H1 (cell line): ENCODE measurements around the gene TET1. TPM values are rescaled to one million over a fixed set of nuclear protein-coding genes. Genes with fewer than 3 reads are reported as not detected.

Source experiments
- CTCF ChIA-PET: fragments of 300-600 bp; sonication (Branson Sonifier 250); formaldehyde crosslinking; loops from one replicate; lab custom pipeline; 2021; ENCODE audit not compliant: partially characterized antibody; lab: Charles Lee
- POLR2A ChIA-PET: fragments of 300-600 bp; sonication (Branson Sonifier 250); formaldehyde crosslinking; loops from one replicate; lab custom pipeline; 2021; ENCODE audit warnings: inconsistent platforms; ENCODE audit not compliant: partially characterized antibody; lab: Charles Lee
- DNase-seq, 2 experiments: peaks; one replicate each; pipeline versions ENCODE4 v3.0.0 to v3.0.0-alpha.2; 2010 to 2022; ENCODE audit warnings: low spot score in 2 of 2, low read depth in 1 of 2, mixed read lengths in 1 of 2
- FAIRE-seq: peaks from 2 replicates; lab custom pipeline; 2011; peaks lifted over from hg19 to GRCh38; lab: Jason Lieb, UNC
- H2AFZ ChIP-seq: 2 replicates; pipeline ENCODE4 v1.8.1; 2012; ENCODE audit warnings: low read length, inconsistent platforms
- H2AK5ac ChIP-seq: 2 replicates; pipeline ENCODE4 v1.6.1; 2013; ENCODE audit warnings: low read depth, low read length
- H2BK120ac ChIP-seq: replicated peaks from 2 replicates; pipeline ENCODE3; 2013; ENCODE audit warnings: low read depth, low read length, inconsistent platforms
- H2BK12ac ChIP-seq: 2 replicates; pipeline ENCODE4 v1.6.1; 2013; ENCODE audit warnings: low read depth, low read length
- H2BK15ac ChIP-seq: 2 replicates; pipeline ENCODE4 v1.6.1; 2013; ENCODE audit warnings: low read length
- H2BK20ac ChIP-seq: 2 replicates; pipeline ENCODE4 v1.6.1; 2013; ENCODE audit warnings: low read length
- H2BK5ac ChIP-seq: 2 replicates; pipeline ENCODE4 v1.6.1; 2013; ENCODE audit warnings: low read depth, low read length
- H3K14ac ChIP-seq: 2 replicates; pipeline ENCODE4 v1.6.1; 2013; ENCODE audit warnings: inconsistent platforms; ENCODE audit not compliant: insufficient read length
- H3K18ac ChIP-seq: 2 replicates; pipeline ENCODE4 v1.6.1; 2013; ENCODE audit warnings: low read length; ENCODE audit errors: extremely low read depth
- H3K23ac ChIP-seq: 2 replicates; pipeline ENCODE4 v1.6.1; 2013; ENCODE audit warnings: inconsistent platforms; ENCODE audit not compliant: insufficient read length
- H3K23me2 ChIP-seq: 2 replicates; pipeline ENCODE4 v1.6.1; 2013; ENCODE audit warnings: low read depth, low read length
- H3K27ac ChIP-seq: 2 replicates; pipeline ENCODE4 v1.6.1; 2011; ENCODE audit warnings: low read depth, low read length, inconsistent platforms
- H3K27me3 ChIP-seq, 4 experiments: replicated peaks in 1 of 4; 1 replicate in 1 of 4; 2 replicates in 3 of 4; pipeline versions ENCODE4 v1.6.1 to v1.8.1; 2011 to 2013; ENCODE audit warnings: low read length in 3 of 4, mild to moderate bottlenecking in 3 of 4, inconsistent platforms in 2 of 4, mixed read lengths in 2 of 4, moderate library complexity in 1 of 4; ENCODE audit not compliant: control insufficient read depth in 3 of 4, insufficient read depth in 3 of 4; ENCODE audit errors: extremely low read depth in 1 of 4
- H3K36me3 ChIP-seq, 4 experiments: 2 replicates each; pipeline versions ENCODE4 v1.6.1 to v1.8.1; 2011 to 2013; ENCODE audit warnings: mild to moderate bottlenecking in 4 of 4, low read length in 3 of 4, moderate library complexity in 2 of 4, control low read depth in 1 of 4, inconsistent platforms in 1 of 4; ENCODE audit not compliant: insufficient read depth in 4 of 4, control insufficient read depth in 2 of 4
- H3K4ac ChIP-seq: replicated peaks from 2 replicates; pipeline ENCODE3; 2013; ENCODE audit warnings: low read length, low read depth, mixed read lengths, inconsistent platforms; ENCODE audit not compliant: insufficient read length
- H3K4me1 ChIP-seq, 4 experiments: replicated peaks in 1 of 4; 1 replicate in 1 of 4; 2 replicates in 3 of 4; pipeline versions ENCODE4 v1.6.1 to v1.8.1; 2011 to 2013; ENCODE audit warnings: low read length in 3 of 4, inconsistent platforms in 2 of 4, mixed read lengths in 1 of 4; ENCODE audit not compliant: insufficient read depth in 4 of 4, control insufficient read depth in 3 of 4
- H3K4me2 ChIP-seq, 2 experiments: 2 replicates each; pipeline versions ENCODE4 v1.6.1 to v1.8.1; 2011 to 2013; ENCODE audit warnings: low read depth in 2 of 2, low read length in 2 of 2, control low read depth in 1 of 2, inconsistent platforms in 1 of 2, mild to moderate bottlenecking in 1 of 2; ENCODE audit not compliant: insufficient read depth in 1 of 2
- H3K4me3 ChIP-seq, 4 experiments: fragments of 200-600, 300-600 bp in 1 of 4; sonication (generic), shearing (Covaris generic), sonication (Bioruptor Twin) in 1 of 4; 2 replicates each; pipeline versions ENCODE4 v1.5.1 to v1.8.1; 2011 to 2016; ENCODE audit warnings: low read length in 4 of 4, low read depth in 3 of 4, control low read depth in 2 of 4, inconsistent platforms in 2 of 4, mild to moderate bottlenecking in 2 of 4, mixed read lengths in 1 of 4, moderate library complexity in 1 of 4; ENCODE audit not compliant: insufficient read depth in 2 of 4; ENCODE audit errors: extremely low read depth in 1 of 4
- H3K56ac ChIP-seq: replicated peaks from 2 replicates; pipeline ENCODE3; 2013; ENCODE audit warnings: low read depth, mild to moderate bottlenecking, mixed read lengths, low read length, inconsistent platforms; ENCODE audit not compliant: insufficient read length
- H3K79me1 ChIP-seq: 2 replicates; pipeline ENCODE4 v1.6.1; 2013; ENCODE audit warnings: low read depth, low read length, control low read depth
- H3K79me2 ChIP-seq, 2 experiments: 2 replicates each; pipeline versions ENCODE4 v1.6.1 to v1.8.1; 2012 to 2013; ENCODE audit warnings: low read length in 2 of 2, mild to moderate bottlenecking in 2 of 2, inconsistent platforms in 1 of 2; ENCODE audit not compliant: insufficient read depth in 2 of 2, control insufficient read depth in 1 of 2
- H3K9ac ChIP-seq, 4 experiments: replicated peaks in 1 of 4; 1 replicate in 1 of 4; 2 replicates in 3 of 4; pipeline versions ENCODE4 v1.6.1 to v1.8.1; 2011 to 2013; ENCODE audit warnings: low read depth in 3 of 4, low read length in 3 of 4, control low read depth in 2 of 4, mild to moderate bottlenecking in 2 of 4, moderate library complexity in 2 of 4, inconsistent platforms in 1 of 4; ENCODE audit errors: extremely low read depth in 1 of 4
- H3K9me3 ChIP-seq, 2 experiments: 2 replicates each; pipeline versions ENCODE4 v1.6.1 to v1.8.1; 2012 to 2013; ENCODE audit warnings: mild to moderate bottlenecking in 2 of 2, moderate library complexity in 2 of 2, control low read depth in 1 of 2, inconsistent platforms in 1 of 2, low read depth in 1 of 2, low read length in 1 of 2, mixed read lengths in 1 of 2; ENCODE audit not compliant: insufficient read depth in 2 of 2
- H4K20me1 ChIP-seq, 2 experiments: replicated peaks in 1 of 2; 2 replicates each; pipeline versions ENCODE3 to v1.8.1; 2011 to 2013; ENCODE audit warnings: inconsistent platforms in 2 of 2, low read length in 2 of 2, mild to moderate bottlenecking in 1 of 2; ENCODE audit not compliant: insufficient read depth in 2 of 2, control insufficient read depth in 1 of 2
- H4K5ac ChIP-seq: 2 replicates; pipeline ENCODE4 v1.6.1; 2013; ENCODE audit warnings: low read length, low read depth, mixed read lengths, inconsistent platforms; ENCODE audit not compliant: insufficient read length
- H4K8ac ChIP-seq: 2 replicates; pipeline ENCODE4 v1.8.0; 2013; ENCODE audit warnings: mild to moderate bottlenecking, moderate library complexity, low read length, inconsistent platforms; ENCODE audit not compliant: insufficient read depth; ENCODE audit errors: extremely low read depth
- H4K91ac ChIP-seq: replicated peaks from 2 replicates; pipeline ENCODE3; 2013; ENCODE audit warnings: low read length, mixed read lengths, inconsistent platforms; ENCODE audit not compliant: insufficient read length
- CHD1 ChIP-seq: IDR thresholded peaks from 2 replicates; pipeline ENCODE4 v1.6.1; 2012; ENCODE audit warnings: low read depth, low read length, improper control_type of control experiment
- RNF2 ChIP-seq: fragments of 200-900, 300-1000 bp; sonication (generic); IDR thresholded peaks from 2 replicates; pipeline ENCODE4 v1.7.1; 2016; ENCODE audit warnings: borderline replicate concordance, low read depth, mild to moderate bottlenecking, antibody characterized with exemption, low read length; ENCODE audit not compliant: poor library complexity, severe bottlenecking; ENCODE audit errors: missing control alignments
- WGBS, 2 experiments: shearing (Covaris generic) in 1 of 2; methylation state at CpG; one replicate each; pipeline versions ENCODE4 v1.1.6 to v1.1.7; 2013 to 2015; ENCODE audit warnings: low lambda C conversion rate in 2 of 2, mixed read lengths in 2 of 2, inconsistent platforms in 1 of 2, low coverage in 1 of 2, missing lambda C conversion rate in 1 of 2; ENCODE audit not compliant: insufficient replicate concordance in 2 of 2, insufficient coverage in 1 of 2, insufficient read length in 1 of 2; ENCODE audit errors: extremely low coverage in 1 of 2, missing lambda C conversion rate in 1 of 2; 5-methylcytosine and 5-hydroxymethylcytosine counted together
- polyA plus RNA-seq, 7 experiments: library from polyadenylated mRNA; depleted of rRNA in 3 of 7; stranded (reverse) in 5 of 7; unstranded in 2 of 7; fragments of >200 nt in 5 of 7; fragments of 200-250 nt in 2 of 7; gene quantifications; 1 replicate in 5 of 7; 2 replicates in 1 of 7; 4 replicates in 1 of 7; pipeline versions ENCODE4 v1.2.1 to v1.2.3, GENCODE V29; 2011 to 2013; ENCODE audit warnings: missing spikeins in 2 of 7, mixed read lengths in 2 of 7
- total RNA-seq: library from RNA; stranded (reverse); fragmentation: NEBNext Ultra II Directional; extraction: Animal tissue kit (Norgen Biotek cat#: 25700); gene quantifications from 2 replicates; pipeline ENCODE4 v1.2.1, GENCODE V29; 2021

TET1 gene
- total and polyA plus RNA-seq, 2 of the 8 experiments (the other 6 are each of a cell fraction or from before 2014, with no cell fraction given): 15.2 to 69.3 TPM

DNA sequence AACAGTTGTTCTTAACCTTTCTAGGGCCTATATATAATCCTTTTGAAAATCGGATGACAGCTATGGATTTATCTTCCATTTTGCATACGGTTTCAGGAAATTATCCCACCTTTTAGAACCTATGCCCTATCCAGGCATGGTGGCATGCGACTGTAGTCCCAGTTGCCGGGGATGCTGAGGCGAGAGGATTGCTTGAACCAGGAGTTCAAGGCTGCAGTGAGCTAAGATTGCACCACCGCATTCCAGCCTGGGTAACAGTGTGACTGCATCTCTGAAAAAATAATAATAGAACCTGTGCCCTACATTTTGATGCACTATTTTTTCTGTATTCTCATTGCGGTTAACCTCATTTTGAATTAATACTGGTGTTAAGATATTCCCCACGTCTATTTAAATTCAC is 172.5 kb downstream of the TET1 start:
- no peak overlapping the region for H4K8ac ChIP-seq
- peaks cover 3 to 8% of the 10 kb centered on the region in 2 experiments for H4K20me1 ChIP-seq
- H3K27ac ChIP-seq: no peak overlapping the region
- no peak overlapping the region for H3K4ac ChIP-seq
- no peak overlapping the region for H2BK12ac ChIP-seq
- no peaks in the 10 kb centered on the region for H3K23me2 ChIP-seq
- H3K18ac ChIP-seq: no peak overlapping the region
- no peak overlapping the region for H2BK15ac ChIP-seq
- H3K14ac ChIP-seq: no peak overlapping the region
- H4K91ac ChIP-seq: no peak overlapping the region
- H2BK20ac ChIP-seq: no peak overlapping the region
- no peaks in the 10 kb centered on the region; a peak in 1 of 7 replicates for H3K4me1 ChIP-seq
- peaks cover 25 to 96% (median 55%) of the 10 kb centered on the region in 4 experiments for H3K36me3 ChIP-seq
- WGBS, 2 experiments: 96% methylated on average over 8 of the region's 8 CpGs; no CpG with 5 or more reads in 1 of the 2 experiments
- no peak overlapping the region for H2BK5ac ChIP-seq
- no peaks in the 10 kb centered on the region for H3K27me3 ChIP-seq
- peaks cover 6% of the 10 kb centered on the region; the same call in 1 of the 2 replicates for H3K79me1 ChIP-seq
- DNase-seq (no peak), FAIRE-seq (no peak)
- no peak overlapping the region for H3K4me2 ChIP-seq
- no peak overlapping the region for H2BK120ac ChIP-seq
- H3K23ac ChIP-seq: no peak overlapping the region
- no peak overlapping the region for H4K5ac ChIP-seq
- H2AFZ ChIP-seq: no peak overlapping the region
- H3K56ac ChIP-seq: no peak overlapping the region
- no peak overlapping the region for H3K4me3 ChIP-seq
- no peaks in the 10 kb centered on the region for H3K9me3 ChIP-seq
- no peak for TF ChIP-seq CHD1
- no peak for TF ChIP-seq RNF2
- no peak overlapping the region for H3K9ac ChIP-seq
- POLR2A ChIA-PET: interaction anchor here (0.8 to 3.8 kb wide), 5 partner anchors 11 to 174 kb away, joined by 3 to 22 read pairs (median 4); partner anchors contain the start of gene CCAR1
- CTCF ChIA-PET: no interaction called here
- H3K79me2 ChIP-seq: peaks cover 0 to 68% of the 10 kb centered on the region in 2 experiments; a peak in 2 of 4 replicates
- no peak overlapping the region for H2AK5ac ChIP-seq
